ENCODE data around the gene SYK. TPM values are rescaled to one million over a fixed set of nuclear protein-coding genes. Genes with fewer than 3 reads are reported as not detected.
"Not testable (repeated sequence)": the region's sequence is repeated elsewhere in the genome, so short reads cannot be mapped to it uniquely, and the experiment has no call there.

SYK gene
- total RNA-seq, 4 donors from 2014 or later = 0.53 to 3.3 (median 2.0) TPM

DNA sequence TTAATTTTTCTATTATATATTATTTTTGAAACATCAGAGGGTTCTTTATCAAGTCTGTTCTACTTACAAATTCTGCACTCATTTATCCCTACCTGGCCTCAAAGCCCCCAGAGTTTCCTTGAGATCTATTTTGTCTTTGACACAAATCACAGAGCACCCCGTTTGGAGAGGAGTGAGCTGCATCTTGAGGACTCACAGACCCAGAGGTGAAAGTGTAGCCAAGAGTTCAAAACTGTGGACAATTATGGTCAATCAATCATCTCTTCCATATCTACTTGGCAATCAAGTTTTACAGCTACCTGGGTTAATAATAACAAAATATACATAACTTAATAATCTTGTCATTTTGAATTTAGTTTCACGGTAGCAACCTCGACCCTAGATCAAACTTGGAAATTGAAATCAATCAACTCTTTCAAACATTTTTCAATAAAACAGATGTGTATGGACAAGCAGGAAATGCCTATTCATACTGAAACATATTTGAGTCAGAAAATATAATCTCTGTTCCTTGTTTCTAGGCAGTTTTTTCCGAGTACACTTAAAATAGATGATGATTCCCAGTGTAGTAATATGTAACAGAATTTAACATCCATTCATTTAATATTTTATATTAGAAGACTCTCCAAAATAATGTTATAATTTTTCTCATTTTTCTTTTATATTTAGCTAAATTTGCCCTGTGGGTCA lies 13.7 kb upstream of the SYK start:
- H3K9me3 ChIP-seq = no peaks in the 10 kb centered on the region
- H3K4me3 ChIP-seq = no peak overlapping the region
- no peaks in the 10 kb centered on the region for H3K27me3 ChIP-seq
- DNase-seq (no peak), ATAC-seq (no peak)
- no peaks in the 10 kb centered on the region for H3K36me3 ChIP-seq
- H3K4me1 ChIP-seq = no peaks in the 10 kb centered on the region
- no peak for TF ChIP-seq CTCF (IDR thresholded peaks at IDR 0.05 in 4 of 5, conservative IDR thresholded peaks at IDR 0.05 in 1 of 5)
- TF ChIP-seq POLR2A (IDR thresholded peaks at IDR 0.05) = no peak
- no peak overlapping the region for H3K27ac ChIP-seq
- intact Hi-C loops (cut with DNase I; ENCODE audit: low total_unique reads) (no loop called here), in situ Hi-C loops (cut with MboI; ENCODE audit: low sequenced_read_pairs in 4 of 4) (no loop called here)

- intact Hi-C loops (cut with DNase I; ENCODE audit: low total_unique reads) = not testable (repeated sequence)
These were observed 13.1 kb upstream of the SYK start for GRCh38 chr9:90788527-90788926.

DNA sequence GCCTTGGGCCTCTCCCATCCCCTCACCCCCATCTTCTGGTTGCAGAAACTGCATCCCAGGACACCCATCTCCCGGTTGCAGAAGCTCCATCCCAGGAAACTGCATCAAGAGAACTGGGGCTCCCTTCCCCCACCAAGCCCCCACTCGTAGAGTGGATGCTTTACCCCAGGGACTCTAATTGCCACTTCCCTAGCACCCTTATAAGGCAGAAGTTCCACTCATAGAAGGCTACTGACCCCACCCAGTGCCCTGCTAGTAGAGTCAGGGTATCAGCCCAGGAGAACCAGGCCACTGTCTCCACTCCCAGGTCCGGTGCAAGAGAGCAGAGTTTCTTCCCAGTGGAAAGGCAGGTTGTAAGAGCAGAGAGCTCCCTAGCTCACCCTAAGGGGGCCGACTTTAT lies 12.2 kb upstream of the SYK start:
- no peaks in the 10 kb centered on the region for H3K9me3 ChIP-seq
- H3K27me3 ChIP-seq = peaks cover 0 to 4% (median 0%) of the 10 kb centered on the region in 3 donors
- ATAC-seq (no peak), DNase-seq (no peak)
- in situ Hi-C loops (cut with MboI; ENCODE audit: low sequenced_read_pairs in 4 of 4) (no loop called here), intact Hi-C loops (cut with DNase I; ENCODE audit: low total_unique reads) (no loop called here)
- no peaks in the 10 kb centered on the region for H3K4me1 ChIP-seq
- TF ChIP-seq POLR2A (IDR thresholded peaks at IDR 0.05) = no peak
- TF ChIP-seq CTCF (IDR thresholded peaks at IDR 0.05 in 4 of 5, conservative IDR thresholded peaks at IDR 0.05 in 1 of 5) = no peak
- no peak overlapping the region for H3K4me3 ChIP-seq
- H3K36me3 ChIP-seq = no peaks in the 10 kb centered on the region
- no peak overlapping the region for H3K27ac ChIP-seq

More at GRCh38 chr9:90788527-90788926, 13.1 kb upstream of the SYK start:
- H3K9me3 ChIP-seq; H3K27me3 ChIP-seq; H3K27ac ChIP-seq; H3K36me3 ChIP-seq; H3K4me3 ChIP-seq; in situ Hi-C loops (cut with MboI; ENCODE audit: low sequenced_read_pairs in 4 of 4); DNase-seq; ATAC-seq; H3K4me1 ChIP-seq: not testable (repeated sequence)

- no peak for ATAC-seq
- H3K4me1 ChIP-seq = no peaks in the 10 kb centered on the region
- no peak overlapping the region for H3K4me3 ChIP-seq
- H3K9me3 ChIP-seq = no peaks in the 10 kb centered on the region
- intact Hi-C loops (cut with DNase I; ENCODE audit: low total_unique reads) = no loop called here
- no peak for DNase-seq
- TF ChIP-seq CTCF (IDR thresholded peaks at IDR 0.05 in 4 of 5, conservative IDR thresholded peaks at IDR 0.05 in 1 of 5) = no peak
- H3K27me3 ChIP-seq = peaks cover 0 to 4% (median 0%) of the 10 kb centered on the region in 3 donors
- in situ Hi-C loops (cut with MboI; ENCODE audit: low sequenced_read_pairs in 4 of 4) = no loop called here
- no peak overlapping the region for H3K27ac ChIP-seq
- no peaks in the 10 kb centered on the region for H3K36me3 ChIP-seq
These were observed 11.8 kb upstream of the SYK start for GRCh38 chr9:90789862-90790261.

DNA sequence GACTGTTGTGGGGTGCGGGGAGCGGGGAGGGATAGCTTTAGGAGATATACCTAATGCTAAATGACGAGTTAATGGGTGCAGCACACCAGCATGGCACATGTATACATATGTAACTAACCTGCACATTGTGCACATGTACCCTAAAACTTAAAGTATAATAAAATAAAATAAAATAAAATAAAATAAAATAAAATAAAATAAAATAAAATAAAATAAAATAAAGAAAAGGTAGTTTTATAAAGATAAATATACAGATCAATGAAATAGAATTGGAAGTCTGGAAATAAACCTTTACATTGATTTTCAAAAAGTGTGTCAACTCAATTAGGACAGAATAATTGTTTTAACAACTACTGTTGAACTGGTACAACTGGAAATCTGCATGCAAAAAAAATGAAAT lies 8.6 kb upstream of the SYK start:
- ATAC-seq; intact Hi-C loops (cut with DNase I; ENCODE audit: low total_unique reads); H3K9me3 ChIP-seq; in situ Hi-C loops (cut with MboI; ENCODE audit: low sequenced_read_pairs in 4 of 4); H3K27me3 ChIP-seq; H3K27ac ChIP-seq; DNase-seq; H3K36me3 ChIP-seq; H3K4me3 ChIP-seq; H3K4me1 ChIP-seq: not testable (repeated sequence)

- Histone ChIP-seq H3K9me3 (no peaks in the 10 kb centered on the region), H3K27ac (no peak overlapping the region), H3K4me1 (no peaks in the 10 kb centered on the region), H3K36me3 (no peaks in the 10 kb centered on the region), H3K27me3 (peaks cover 0 to 4% (median 0%) of the 10 kb centered on the region in 3 donors), H3K4me3 (no peak overlapping the region)
- no peak for DNase-seq
- intact Hi-C loops (cut with DNase I; ENCODE audit: low total_unique reads) (no loop called here), in situ Hi-C loops (cut with MboI; ENCODE audit: low sequenced_read_pairs in 4 of 4) (no loop called here)
- no peak for ATAC-seq
- TF ChIP-seq CTCF (IDR thresholded peaks at IDR 0.05 in 4 of 5, conservative IDR thresholded peaks at IDR 0.05 in 1 of 5) (no peak), POLR2A (IDR thresholded peaks at IDR 0.05) (no peak)
These were observed 7.9 kb upstream of the SYK start for GRCh38 chr9:90793729-90794128.
